HepG2 (cell line): ENCODE results near the gene FAM118B. TPM values are rescaled to one million over a fixed set of nuclear protein-coding genes. Genes with fewer than 3 reads are reported as not detected.

Experiments used
- ATM ChIP-seq: fragments of 450-650 bp; IDR thresholded peaks from 2 replicates; pipeline ENCODE4 v1.7.1; 2017; ENCODE audit warnings: mild to moderate bottlenecking, borderline replicate concordance
- BHLHE40 ChIP-seq: IDR thresholded peaks from 2 replicates; pipeline ENCODE4 v1.6.1; 2011; ENCODE audit warnings: low read length, improper control_type of control experiment
- ESRRA ChIP-seq: sonication (generic); formaldehyde crosslinking; IDR thresholded peaks from 2 replicates; pipeline ENCODE4 v1.5.1; 2020; ENCODE audit warnings: mild to moderate bottlenecking, low read depth, missing genetic modification reagents
- FOXC1 ChIP-seq: sonication (generic); formaldehyde crosslinking; IDR thresholded peaks from 2 replicates; pipeline ENCODE4 v1.8.0; 2022; ENCODE audit warnings: mild to moderate bottlenecking, missing genetic modification reagents, borderline replicate concordance
- POLR2G ChIP-seq: fragments of 200-400 bp; formaldehyde crosslinking; IDR thresholded peaks from 2 replicates; pipeline ENCODE4 v1.6.1; 2018; ENCODE audit warnings: mild to moderate bottlenecking, low read depth, low read length, moderate library complexity
- RXRA ChIP-seq: sonication (generic); formaldehyde crosslinking; IDR thresholded peaks from 2 replicates; pipeline ENCODE4 v1.5.1; 2020; ENCODE audit warnings: missing genetic modification reagents
- TARDBP ChIP-seq: sonication (generic); formaldehyde crosslinking; IDR thresholded peaks from 2 replicates; pipeline ENCODE4 v1.8.0; 2022; ENCODE audit warnings: mild to moderate bottlenecking, missing genetic modification reagents
- ZNF431 ChIP-seq: sonication (generic); formaldehyde crosslinking; IDR thresholded peaks from 2 replicates; pipeline ENCODE4 v1.9.0; 2022; ENCODE audit warnings: missing genetic modification reagents, low read depth, mild to moderate bottlenecking, borderline replicate concordance
- ZNF75D ChIP-seq: sonication (generic); formaldehyde crosslinking; IDR thresholded peaks from 2 replicates; pipeline ENCODE4 v1.8.1; 2023; ENCODE audit warnings: missing genetic modification reagents, mild to moderate bottlenecking, borderline replicate concordance
- polyA plus RNA-seq, 8 experiments: library from polyadenylated mRNA; depleted of rRNA in 3 of 8; stranded (reverse) in 7 of 8; unstranded in 1 of 8; fragments of >200 nt; fragmentation: Illumina TruSeq in 4 of 8; extraction: Trizol in 4 of 8; gene quantifications; 2 replicates each; pipeline versions ENCODE4 v1.2.1 to v1.2.3, GENCODE V29; 2011 to 2016; ENCODE audit warnings: low read depth in 4 of 8, missing spikeins in 1 of 8, mixed read lengths in 1 of 8; ENCODE audit not compliant: insufficient read depth in 1 of 8
- total RNA-seq, 5 experiments: library from RNA; depleted of rRNA; stranded (reverse); fragments of >200 nt; fragmentation: Illumina TruSeq; extraction: Trizol; gene quantifications; 2 replicates each; pipeline ENCODE4 v1.2.3, GENCODE V29; 2016; ENCODE audit warnings: low read depth in 1 of 5
- TF ChIP-seq, protein P1 (sequence below): sonication (generic); formaldehyde crosslinking; IDR thresholded peaks from 2 replicates; pipeline ENCODE4 v1.4.0; 2020; ENCODE audit warnings: mild to moderate bottlenecking, missing genetic modification reagents, borderline replicate concordance
- TF ChIP-seq, protein P2 (sequence below): sonication (generic); formaldehyde crosslinking; IDR thresholded peaks from 2 replicates; pipeline ENCODE4 v1.5.0; 2020; ENCODE audit warnings: missing genetic modification reagents
- TF ChIP-seq, protein P3 (sequence below): sonication (generic); formaldehyde crosslinking; IDR thresholded peaks from 2 replicates; pipeline ENCODE4 v1.4.0; 2020; ENCODE audit warnings: missing genetic modification reagents, borderline replicate concordance
- TF ChIP-seq, protein P4 (sequence below): sonication (generic); formaldehyde crosslinking; IDR thresholded peaks from 2 replicates; pipeline ENCODE4 v1.4.0; 2020; ENCODE audit warnings: missing genetic modification reagents, borderline replicate concordance

Gene FAM118B
- total and polyA plus RNA-seq, 2 of the 13 experiments (the other 11 are each of a cell fraction or from before 2014, with no cell fraction given) = 10.2 to 25.7 TPM

DNA sequence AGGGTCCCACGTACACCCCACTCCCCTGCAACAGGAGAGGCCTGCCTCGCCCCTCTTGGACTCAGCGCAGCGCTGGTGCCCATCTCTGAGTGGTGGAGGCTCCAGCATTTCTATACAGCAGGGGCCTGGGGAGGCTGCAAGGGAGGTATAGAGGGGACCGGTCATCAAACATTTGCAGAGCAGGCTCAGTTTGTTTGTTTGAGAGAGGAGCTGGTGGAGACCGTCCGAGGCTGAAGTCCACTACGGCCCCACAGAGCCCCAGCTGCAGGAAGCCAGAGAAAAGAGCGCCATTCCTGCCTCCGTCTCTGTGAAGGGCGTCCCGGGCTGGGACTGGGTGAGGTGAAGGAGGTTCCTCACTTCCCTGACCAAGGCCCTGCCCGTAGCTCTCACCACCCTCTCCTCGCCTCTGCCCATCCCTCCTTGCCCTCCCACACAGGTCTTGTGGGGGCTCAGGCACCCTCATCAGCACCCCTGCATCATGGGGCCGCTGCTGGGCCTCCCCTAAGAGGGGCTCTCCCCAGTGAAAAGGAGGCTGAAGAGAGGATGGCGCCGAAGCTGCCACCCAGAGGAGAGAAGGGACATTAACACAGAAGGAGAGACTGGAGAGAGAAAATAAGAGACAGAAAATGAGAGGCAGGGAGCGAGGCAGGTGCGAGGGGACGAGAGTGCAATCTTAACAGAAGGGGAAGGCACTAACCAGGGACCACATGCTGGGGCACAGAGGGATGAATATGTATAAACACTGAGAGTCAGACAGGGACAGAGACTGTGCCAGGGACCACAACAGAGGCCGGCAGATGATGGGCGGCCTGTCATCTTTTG, 24.7 kb upstream of the FAM118B start (continued):
- TF ChIP-seq, protein P1, sequence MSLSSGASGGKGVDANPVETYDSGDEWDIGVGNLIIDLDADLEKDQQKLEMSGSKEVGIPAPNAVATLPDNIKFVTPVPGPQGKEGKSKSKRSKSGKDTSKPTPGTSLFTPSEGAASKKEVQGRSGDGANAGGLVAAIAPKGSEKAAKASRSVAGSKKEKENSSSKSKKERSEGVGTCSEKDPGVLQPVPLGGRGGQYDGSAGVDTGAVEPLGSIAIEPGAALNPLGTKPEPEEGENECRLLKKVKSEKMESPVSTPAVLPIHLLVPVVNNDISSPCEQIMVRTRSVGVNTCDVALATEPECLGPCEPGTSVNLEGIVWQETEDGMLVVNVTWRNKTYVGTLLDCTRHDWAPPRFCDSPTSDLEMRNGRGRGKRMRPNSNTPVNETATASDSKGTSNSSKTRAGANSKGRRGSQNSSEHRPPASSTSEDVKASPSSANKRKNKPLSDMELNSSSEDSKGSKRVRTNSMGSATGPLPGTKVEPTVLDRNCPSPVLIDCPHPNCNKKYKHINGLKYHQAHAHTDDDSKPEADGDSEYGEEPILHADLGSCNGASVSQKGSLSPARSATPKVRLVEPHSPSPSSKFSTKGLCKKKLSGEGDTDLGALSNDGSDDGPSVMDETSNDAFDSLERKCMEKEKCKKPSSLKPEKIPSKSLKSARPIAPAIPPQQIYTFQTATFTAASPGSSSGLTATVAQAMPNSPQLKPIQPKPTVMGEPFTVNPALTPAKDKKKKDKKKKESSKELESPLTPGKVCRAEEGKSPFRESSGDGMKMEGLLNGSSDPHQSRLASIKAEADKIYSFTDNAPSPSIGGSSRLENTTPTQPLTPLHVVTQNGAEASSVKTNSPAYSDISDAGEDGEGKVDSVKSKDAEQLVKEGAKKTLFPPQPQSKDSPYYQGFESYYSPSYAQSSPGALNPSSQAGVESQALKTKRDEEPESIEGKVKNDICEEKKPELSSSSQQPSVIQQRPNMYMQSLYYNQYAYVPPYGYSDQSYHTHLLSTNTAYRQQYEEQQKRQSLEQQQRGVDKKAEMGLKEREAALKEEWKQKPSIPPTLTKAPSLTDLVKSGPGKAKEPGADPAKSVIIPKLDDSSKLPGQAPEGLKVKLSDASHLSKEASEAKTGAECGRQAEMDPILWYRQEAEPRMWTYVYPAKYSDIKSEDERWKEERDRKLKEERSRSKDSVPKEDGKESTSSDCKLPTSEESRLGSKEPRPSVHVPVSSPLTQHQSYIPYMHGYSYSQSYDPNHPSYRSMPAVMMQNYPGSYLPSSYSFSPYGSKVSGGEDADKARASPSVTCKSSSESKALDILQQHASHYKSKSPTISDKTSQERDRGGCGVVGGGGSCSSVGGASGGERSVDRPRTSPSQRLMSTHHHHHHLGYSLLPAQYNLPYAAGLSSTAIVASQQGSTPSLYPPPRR (CRISPR knock-in tag) = peak; percentile 59
- no peak for TF ChIP-seq ZNF431 (CRISPR knock-in tag)
- TF ChIP-seq ESRRA (CRISPR knock-in tag) = peak; percentile 58; the same call in 1 of the 2 replicates
- no peak for TF ChIP-seq ATM
- no peak; the same call in 1 of the 2 replicates for TF ChIP-seq FOXC1 (CRISPR knock-in tag)
- no peak for TF ChIP-seq BHLHE40
- 0 out of 2 replicates have a peak, but pooled peaks have one; percentile 71 for TF ChIP-seq TARDBP (CRISPR knock-in tag)
- TF ChIP-seq, protein P2, sequence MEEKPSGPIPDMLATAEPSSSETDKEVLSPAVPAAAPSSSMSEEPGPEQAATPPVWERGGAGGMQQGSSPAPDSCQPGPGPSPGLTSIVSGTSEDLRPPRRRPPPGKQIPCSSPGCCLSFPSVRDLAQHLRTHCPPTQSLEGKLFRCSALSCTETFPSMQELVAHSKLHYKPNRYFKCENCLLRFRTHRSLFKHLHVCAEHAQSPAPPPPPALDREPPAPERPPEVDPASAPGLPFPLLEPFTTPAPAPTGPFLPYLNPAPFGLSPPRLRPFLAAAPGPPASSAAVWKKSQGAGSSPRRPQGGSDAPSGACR (CRISPR knock-in tag) = no peak
- peak; percentile 71 for TF ChIP-seq POLR2G
- TF ChIP-seq, protein P3, sequence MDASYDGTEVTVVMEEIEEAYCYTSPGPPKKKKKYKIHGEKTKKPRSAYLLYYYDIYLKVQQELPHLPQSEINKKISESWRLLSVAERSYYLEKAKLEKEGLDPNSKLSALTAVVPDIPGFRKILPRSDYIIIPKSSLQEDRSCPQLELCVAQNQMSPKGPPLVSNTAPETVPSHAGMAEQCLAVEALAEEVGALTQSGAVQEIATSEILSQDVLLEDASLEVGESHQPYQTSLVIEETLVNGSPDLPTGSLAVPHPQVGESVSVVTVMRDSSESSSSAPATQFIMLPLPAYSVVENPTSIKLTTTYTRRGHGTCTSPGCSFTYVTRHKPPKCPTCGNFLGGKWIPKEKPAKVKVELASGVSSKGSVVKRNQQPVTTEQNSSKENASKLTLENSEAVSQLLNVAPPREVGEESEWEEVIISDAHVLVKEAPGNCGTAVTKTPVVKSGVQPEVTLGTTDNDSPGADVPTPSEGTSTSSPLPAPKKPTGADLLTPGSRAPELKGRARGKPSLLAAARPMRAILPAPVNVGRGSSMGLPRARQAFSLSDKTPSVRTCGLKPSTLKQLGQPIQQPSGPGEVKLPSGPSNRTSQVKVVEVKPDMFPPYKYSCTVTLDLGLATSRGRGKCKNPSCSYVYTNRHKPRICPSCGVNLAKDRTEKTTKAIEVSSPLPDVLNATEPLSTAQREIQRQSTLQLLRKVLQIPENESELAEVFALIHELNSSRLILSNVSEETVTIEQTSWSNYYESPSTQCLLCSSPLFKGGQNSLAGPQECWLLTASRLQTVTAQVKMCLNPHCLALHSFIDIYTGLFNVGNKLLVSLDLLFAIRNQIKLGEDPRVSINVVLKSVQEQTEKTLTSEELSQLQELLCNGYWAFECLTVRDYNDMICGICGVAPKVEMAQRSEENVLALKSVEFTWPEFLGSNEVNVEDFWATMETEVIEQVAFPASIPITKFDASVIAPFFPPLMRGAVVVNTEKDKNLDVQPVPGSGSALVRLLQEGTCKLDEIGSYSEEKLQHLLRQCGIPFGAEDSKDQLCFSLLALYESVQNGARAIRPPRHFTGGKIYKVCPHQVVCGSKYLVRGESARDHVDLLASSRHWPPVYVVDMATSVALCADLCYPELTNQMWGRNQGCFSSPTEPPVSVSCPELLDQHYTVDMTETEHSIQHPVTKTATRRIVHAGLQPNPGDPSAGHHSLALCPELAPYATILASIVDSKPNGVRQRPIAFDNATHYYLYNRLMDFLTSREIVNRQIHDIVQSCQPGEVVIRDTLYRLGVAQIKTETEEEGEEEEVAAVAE (CRISPR knock-in tag) = no peak
- peak; percentile 60 for TF ChIP-seq RXRA (CRISPR knock-in tag)
- TF ChIP-seq ZNF75D = no peak
- TF ChIP-seq, protein P4, sequence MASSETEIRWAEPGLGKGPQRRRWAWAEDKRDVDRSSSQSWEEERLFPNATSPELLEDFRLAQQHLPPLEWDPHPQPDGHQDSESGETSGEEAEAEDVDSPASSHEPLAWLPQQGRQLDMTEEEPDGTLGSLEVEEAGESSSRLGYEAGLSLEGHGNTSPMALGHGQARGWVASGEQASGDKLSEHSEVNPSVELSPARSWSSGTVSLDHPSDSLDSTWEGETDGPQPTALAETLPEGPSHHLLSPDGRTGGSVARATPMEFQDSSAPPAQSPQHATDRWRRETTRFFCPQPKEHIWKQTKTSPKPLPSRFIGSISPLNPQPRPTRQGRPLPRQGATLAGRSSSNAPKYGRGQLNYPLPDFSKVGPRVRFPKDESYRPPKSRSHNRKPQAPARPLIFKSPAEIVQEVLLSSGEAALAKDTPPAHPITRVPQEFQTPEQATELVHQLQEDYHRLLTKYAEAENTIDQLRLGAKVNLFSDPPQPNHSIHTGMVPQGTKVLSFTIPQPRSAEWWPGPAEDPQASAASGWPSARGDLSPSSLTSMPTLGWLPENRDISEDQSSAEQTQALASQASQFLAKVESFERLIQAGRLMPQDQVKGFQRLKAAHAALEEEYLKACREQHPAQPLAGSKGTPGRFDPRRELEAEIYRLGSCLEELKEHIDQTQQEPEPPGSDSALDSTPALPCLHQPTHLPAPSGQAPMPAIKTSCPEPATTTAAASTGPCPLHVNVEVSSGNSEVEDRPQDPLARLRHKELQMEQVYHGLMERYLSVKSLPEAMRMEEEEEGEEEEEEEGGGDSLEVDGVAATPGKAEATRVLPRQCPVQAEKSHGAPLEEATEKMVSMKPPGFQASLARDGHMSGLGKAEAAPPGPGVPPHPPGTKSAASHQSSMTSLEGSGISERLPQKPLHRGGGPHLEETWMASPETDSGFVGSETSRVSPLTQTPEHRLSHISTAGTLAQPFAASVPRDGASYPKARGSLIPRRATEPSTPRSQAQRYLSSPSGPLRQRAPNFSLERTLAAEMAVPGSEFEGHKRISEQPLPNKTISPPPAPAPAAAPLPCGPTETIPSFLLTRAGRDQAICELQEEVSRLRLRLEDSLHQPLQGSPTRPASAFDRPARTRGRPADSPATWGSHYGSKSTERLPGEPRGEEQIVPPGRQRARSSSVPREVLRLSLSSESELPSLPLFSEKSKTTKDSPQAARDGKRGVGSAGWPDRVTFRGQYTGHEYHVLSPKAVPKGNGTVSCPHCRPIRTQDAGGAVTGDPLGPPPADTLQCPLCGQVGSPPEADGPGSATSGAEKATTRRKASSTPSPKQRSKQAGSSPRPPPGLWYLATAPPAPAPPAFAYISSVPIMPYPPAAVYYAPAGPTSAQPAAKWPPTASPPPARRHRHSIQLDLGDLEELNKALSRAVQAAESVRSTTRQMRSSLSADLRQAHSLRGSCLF (CRISPR knock-in tag) = no peak
